NCI-H748 (cell line): Measurements from ENCODE around the gene KCNE1.
"Not testable (repeated sequence)": the region's sequence is repeated elsewhere in the genome, so short reads cannot be mapped to it uniquely, and the experiment has no call there.

Source experiments
- DNase-seq: peaks from one replicate; lab custom pipeline; 2025; ENCODE audit not compliant: unreplicated experiment; lab: John Stamatoyannopoulos, UW

Gene KCNE1

DNA sequence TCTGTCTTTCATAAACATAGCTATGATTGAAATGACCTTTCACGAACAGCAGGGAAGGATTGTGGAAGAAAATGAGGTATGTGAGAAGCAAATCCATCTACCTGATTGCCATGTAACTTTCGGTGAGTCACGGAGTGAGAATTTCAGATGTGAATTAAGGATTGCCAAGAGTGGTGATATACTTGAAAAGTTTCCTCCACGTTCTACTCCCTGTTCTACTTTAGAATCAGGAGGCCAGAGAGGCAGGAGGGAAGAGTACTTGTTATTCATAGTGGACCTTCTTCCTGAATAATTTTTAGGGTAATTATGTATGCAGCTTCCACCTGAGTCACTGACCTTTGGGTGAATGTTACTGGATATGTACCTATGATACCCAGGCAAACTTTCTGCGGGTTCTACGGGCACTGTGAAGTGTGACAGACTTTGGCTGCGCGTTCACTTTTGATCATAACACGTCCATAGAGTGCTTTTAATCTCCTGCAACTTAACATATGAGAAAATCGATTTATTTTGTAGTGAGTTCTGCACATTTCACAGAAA, 2.6 kb upstream of the KCNE1 start:
- no peak for DNase-seq

DNA sequence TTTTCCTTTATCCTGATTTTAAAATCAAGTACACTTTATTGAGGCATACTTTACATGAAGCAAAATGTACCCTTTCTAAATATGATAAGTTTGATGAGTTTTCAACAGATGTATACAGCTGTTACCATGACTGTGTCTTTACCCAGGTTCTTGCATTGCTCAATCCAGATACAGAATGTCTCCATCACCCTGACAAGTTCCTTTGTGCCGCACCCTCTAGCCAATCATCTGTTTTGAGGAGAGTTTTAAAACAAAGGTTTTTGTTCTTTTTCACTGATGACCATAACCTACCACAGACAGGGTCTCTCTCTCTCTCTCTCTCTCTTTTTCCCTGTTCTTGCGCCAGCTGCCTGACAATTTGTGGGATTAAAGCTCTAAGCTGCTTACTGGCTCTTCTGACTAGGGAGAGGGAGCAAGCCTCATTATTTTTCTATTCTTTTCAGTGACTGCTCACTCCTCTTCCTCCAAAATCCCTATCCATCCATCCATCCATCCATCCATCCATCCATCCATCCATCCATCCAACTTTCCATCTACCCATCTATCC, 1.2 kb upstream of the KCNE1 start:
- no peak for DNase-seq

DNA sequence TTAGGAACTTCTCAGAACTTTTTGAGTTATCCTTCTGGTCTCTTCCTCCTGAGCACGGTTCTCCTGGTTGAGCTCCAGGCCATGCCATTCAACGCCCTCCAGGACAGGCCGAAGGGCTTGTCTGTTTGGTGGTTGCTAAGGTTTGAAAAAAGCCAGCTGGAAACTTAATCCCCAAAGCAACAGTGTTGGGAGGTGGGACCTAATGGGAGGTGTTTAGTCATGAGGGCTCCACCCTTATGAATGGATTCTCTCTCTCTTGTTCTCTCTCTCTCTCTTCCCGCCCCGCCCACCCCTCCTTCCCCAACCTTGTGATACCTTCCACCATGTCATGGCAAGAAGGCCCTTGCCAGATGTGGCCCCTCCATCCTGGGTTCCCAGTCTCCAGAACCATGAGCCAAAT, 829 bp downstream of the KCNE1 start:
- peak; percentile 73 for DNase-seq

DNA sequence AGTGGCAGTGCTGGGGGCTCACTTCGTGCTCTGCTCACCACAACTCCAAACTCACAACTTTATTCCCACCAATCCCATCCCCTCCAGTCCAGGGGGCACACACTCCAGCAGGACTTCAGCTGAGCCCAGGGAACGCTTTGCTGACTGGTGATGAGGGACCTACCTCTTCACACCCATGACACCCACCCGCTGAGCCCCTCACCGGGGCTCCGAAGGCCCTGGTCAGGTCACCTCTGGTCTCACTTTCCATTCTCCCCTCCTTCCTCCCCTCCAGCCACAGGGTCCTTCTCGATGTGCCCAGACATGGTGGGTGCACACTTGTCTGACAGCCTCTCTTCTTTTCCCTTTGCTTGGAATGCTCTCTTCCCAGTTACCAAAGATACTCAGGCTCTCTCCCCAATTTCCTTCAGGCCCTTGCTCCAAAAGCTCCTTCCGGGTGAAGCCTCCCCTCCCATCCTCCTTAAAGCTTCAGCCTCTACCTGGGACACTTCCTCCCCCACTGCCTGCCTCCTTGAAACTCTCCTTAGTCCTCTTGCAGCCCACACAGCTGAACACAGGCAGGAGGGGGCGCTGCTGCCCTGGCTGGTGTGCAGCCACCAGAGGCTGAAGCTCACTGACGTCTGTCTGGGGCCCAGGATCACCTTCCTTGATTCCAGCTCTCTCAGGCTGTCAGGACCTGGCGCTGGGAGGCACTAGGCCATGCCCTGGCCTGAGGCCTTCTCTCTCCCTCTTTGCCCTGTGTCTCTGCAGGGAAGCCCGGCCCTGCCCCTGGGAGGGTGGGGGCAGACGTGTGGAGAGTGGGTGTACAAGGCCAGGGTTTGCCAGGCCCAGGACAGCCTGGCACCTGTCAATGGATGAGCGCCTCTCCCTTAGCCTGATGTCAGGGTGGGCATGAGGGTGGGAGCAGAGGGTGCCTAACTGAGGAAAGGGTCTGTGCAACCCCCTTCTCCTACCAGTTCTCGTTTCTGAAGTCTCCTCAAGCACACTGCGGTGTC, 1.6 kb downstream of the KCNE1 start:
- peak; percentile 81 for DNase-seq

DNA sequence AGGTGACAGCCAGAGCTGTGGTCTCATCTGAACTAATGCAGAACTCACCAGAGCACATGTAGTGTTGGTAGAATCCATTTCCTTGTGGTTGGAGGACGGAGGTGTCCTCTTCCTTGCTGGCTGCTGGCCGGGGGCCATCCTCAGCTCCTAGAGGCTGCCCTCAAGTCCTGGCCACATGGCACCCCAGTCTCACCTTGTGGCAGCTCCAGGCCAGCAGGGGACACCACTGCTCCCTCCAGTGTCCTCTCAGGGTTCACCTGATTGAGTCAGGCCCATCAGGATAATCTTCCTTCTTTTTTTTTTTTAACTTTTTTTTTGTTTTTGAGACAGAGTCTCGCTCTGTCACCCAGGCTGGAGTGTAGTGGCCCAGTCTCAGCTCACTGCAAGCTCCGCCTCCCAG, 2.9 kb downstream of the KCNE1 start:
- DNase-seq: no peak

DNA sequence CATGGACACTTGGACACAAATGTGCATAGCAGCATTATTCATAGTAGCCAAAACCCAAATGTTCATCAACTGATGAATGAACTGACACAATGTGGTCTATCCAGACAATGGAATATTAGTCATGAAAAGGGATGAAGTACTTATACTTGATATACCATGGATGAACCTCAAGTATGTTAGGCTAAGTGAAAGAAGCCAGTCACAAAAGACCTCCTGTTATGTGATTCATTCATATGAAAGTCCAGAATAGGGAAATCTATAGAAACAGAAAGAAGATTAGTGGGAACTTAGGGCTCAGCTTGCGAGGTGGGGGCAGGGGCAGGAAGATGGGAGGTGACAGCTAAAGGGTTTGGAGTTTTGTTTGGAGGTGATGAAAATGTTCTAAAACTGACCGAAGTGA, 7.4 kb downstream of the KCNE1 start:
- DNase-seq: no peak

DNA sequence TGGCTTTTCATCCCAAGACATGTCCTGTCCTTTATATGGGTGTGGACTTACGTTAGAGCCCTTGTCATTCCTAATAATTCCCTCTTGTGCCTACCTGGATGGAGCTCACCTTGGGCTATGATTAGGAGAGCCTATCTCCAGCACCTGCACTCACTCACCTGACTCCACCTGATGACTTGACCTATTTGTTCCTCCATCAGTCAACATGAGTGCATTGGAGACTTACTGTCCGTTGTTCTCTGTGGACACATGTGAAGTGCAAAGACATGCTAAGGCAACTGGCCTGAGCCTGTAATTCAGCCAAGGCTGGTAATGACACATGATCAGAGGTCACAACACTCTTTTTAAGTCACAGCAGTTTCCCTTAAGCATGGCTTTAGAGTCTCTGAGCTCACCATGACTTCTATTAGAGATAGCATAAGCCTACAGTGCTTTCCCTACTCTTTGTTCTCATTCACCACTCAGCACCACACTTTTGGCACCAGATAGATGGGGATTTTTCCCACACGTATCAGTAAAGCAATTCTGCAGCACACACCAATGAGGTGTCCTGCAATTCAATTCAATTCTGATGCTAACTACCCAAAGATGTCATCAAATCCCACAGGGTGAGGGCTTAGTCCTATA, 9.4 kb downstream of the KCNE1 start:
- no peak for DNase-seq

DNA sequence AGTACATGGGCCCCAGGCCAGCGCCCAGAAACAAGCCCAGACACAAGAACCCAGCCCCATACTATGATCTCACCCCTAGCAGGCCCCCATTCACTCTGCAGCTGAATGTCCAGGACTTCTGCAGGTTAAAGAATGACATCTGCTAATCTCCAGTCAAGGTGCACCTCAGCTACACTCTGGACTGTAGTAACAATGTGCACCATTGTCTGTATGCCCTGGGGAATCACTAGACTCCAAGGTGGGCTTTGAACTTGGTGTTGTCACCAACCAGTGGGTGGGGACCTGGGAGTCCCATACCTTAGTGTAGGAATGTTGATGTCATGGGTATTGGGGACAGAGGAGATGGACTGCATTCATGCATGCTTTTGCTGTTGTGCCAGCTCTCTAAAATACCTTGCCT, 10.3 kb downstream of the KCNE1 start:
- no peak for DNase-seq

DNA sequence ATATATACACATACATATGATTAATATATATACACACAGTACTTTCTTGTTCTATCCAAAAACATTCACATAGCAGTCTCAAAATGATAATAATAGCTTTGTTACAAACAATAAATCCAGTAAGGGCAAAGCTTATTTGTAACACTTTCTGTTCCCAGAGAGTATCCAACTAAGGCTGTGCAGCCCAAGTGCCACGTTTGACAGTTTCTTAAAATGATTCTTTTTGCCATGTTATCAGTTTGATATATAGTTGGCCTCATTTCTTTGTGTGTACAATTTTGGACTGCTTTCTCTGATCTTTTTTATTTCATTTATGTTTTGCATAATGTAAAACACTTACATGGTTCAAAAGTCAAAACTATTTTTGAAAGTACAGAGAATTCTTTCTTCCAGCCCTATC, 11.8 kb downstream of the KCNE1 start:
- no peak for DNase-seq

DNA sequence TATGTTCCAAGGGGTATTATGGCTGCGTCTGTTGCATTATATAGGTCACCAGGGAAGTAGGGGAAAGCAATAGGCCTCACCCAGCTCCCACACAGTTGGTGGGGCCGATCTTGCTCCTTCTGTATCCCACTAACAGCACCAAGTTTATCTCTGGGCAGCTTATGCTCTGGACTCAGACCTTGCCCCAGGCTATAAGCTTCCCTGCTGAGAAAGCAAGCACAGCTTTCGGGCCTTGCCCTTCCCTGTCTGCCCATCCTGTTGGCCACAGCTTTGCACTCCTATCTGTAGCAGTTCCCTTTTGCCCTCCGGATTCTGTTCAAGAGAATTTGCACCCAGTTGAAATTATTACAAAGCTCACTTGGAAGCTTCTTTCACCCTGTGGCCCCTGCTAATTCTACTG, 12.9 kb downstream of the KCNE1 start:
- peak; percentile 2 for DNase-seq

DNA sequence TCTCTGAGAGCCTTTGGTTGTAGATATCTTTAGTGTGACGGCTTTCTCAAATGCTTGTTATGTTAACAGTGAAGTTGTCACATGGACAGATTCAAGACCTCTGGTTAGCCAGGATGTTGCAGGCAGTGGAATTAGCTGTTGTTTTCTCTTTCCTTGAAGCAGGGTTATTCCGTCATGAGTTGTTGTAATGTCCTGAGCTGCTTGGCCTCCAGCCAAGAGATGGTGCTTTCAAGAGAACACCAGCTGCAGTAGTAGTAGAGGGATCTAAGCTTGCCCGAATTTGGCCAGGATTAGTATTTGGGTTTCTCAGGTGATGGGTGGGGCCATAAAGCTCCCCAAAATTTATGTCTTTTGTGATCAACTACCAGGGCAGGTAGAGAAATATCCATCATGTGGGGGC, 13.4 kb downstream of the KCNE1 start:
- peak; percentile 47 for DNase-seq

DNA sequence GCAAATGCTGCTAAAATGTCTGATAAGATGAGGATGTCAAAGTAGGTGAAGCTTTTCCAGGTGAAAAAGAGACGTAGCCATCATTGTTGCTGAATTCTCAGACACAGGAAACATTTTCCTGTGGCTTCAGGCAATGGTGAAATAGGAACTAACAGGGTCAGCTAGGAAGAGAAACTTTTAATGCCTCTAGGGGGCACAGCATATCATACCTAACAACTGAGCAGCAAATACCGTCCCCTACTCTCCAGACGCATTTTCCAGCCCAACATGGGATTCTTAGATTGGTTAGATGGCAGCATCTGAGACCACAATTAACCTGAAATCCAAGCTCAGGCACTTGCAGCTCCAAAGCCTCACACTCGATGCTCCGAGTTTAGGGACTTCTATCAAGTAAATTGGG, 28.2 kb downstream of the KCNE1 start:
- not testable (repeated sequence) for DNase-seq

DNA sequence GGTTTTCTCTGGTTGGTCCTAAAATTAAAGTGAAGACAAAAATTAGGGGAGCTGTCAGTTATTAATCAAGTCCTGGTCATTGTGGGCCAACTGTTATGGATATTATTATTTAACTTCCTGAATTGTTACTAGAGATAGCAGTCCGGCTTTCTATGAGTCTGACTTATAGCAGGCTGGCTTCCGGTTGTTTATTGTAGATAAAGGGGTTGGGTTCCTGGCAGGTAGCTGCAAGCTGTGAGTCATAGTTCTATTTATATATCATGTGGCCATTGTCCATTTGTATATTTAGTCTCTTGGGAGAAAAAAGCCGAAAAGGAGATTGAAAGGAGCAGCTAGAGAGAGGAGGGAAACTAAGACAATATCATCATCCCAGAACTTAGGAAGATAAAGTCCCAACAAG, 28.6 kb downstream of the KCNE1 start:
- not testable (repeated sequence) for DNase-seq

DNA sequence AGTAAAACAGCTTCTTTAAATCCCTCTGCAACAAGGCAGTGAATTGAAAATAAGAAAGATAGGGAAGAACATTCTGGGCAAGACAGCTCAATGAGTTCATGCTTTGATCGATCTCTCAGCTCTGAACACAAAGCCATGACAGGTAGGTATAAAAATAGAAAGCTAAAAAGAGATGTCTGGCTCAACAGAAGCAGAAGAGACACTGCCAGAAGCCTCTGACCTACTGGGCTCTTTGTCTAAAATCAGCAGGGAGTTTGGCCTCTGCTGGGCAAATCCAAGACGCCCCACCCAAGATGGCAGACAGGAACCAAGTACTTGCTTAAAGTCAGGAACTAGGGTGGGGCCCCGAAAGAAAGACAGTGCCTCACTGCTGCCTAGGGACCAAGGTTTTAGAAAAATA, 44.7 kb downstream of the KCNE1 start:
- DNase-seq: not testable (repeated sequence)

DNA sequence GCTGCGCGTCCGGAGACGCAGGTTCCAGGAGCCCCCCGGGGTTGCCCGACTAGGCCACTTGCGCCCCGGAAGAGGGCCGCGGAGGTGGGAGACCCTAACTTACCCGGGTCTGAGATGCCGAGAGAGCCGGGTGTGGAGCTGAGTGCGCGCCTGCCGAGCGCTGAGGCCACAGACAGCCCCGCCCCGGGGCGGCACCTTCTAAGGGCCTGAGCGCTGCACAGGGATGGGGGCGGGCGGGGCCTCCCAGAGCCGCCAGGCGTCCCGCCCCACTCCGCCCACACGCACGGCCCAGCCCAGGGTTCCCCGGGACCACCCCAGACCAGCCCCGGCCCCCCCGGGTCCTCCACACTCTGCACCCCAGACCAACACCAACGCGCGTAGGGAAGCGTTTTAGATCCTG, 52.6 kb downstream of the KCNE1 start:
- not testable (repeated sequence) for DNase-seq

DNA sequence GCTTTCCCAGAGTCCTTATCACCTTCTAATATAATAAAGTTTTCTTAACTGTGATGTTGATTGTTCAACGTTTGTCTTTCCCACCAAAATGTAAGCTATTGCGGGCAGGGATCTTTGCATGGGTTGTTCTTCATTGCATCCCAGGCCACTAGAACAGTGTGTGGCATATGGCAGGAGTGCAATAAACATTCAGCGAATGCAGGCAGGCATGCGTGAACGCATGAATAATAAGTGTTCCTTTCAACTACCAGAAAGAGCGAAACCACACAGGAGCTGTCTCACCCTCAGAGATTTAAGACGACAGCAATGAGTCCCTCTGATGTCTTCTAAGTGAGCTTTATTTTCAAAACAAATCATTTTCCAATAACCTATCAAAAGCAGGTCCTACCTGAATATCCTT, 53.7 kb downstream of the KCNE1 start:
- DNase-seq: not testable (repeated sequence)

DNA sequence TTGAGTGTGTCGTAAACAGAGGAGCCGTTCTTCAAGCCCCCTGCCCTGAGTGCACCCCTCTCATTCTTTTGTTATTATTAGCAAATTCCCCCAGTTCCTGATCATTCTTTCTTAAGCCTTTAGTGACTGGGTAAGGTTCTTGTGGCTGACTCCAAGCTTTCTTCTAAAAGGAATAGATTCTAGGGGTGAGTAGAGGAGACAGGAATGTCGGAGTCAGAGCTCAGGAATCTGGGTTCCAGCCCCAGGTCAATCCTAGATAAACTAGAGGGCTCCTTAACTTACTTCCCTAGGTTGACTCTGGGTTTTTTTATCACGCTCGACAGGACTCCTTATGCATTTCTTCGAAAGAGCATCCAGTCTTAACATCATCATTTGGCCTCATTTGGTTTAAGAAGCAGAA, 55.8 kb downstream of the KCNE1 start:
- not testable (repeated sequence) for DNase-seq

DNA sequence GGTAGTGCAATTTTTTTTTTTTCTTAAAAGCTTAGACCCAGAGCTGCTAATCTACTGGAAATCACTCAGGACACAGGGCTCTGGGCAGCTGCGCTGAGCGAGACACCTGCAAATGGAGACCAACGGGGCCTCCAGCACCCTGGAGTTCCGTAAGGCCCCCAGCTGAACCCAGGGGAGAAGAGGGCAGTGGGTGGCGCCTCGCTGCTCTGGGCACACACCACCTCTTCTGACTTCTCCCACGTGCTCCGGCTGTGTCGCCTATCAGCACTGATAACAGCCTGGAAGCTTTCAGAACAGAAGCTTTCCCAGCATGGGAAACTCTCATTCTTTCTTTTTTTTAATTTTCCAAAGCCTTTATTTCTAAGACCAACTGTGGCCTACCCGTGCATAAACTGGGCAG, 56.4 kb downstream of the KCNE1 start:
- DNase-seq: not testable (repeated sequence)

DNA sequence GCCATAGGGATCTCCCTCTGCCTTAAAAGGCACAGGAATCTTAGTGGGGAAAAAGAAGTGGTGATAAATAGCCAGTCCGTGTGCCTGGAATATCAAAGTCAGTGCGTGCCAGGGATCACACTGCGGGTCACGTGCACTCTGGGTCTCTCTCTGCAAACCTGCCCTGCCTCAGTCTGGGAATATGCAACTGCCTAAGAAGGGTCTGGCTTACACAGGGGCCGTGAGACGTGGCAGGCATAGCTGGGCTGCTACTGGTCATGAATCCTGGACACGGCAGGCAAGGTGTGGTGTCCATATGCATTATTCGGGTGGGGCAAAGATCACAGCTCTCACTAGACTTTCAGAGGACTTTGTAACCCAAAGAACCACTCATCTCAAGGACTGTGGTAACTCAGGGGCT, 65.0 kb downstream of the KCNE1 start:
- not testable (repeated sequence) for DNase-seq

DNA sequence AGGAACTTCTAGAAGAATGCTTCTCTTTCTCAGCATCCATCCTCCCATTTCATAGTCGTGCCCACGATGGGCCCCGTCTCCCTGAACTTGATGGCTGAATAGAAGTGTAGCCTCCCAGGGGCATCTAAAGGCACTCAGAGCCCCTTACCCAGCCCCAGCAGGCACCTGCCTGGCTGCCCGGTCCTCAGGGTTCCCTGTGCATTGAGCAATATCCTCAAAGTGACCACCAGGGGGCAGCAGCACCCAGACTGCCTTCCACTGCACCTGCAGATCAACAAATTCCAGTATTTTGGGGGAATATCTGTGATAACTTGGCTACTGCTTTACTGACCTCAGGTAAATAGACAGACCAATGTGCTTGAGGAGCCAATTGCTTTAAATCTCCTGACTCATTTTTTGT, 68.5 kb downstream of the KCNE1 start:
- DNase-seq: not testable (repeated sequence)

DNA sequence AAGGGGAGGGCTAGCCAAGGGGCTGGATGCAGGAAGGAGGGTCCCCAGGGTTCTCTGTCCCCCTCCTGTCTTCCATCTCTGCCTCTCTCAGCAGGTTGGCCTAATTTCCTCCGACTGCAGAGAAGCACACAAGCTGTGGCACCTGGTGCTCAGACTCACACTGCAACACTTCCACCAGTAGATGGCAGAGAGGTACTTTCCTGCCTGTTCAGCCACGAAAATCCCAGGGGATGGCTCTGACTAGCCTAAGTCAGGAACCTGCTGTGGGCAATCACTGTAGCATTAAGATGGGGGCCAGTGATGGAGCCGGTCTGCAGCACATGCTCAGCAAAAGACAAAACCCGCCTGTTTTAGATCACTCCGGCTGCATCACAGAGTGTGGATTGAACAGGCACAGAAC, 82.3 kb downstream of the KCNE1 start:
- not testable (repeated sequence) for DNase-seq

DNA sequence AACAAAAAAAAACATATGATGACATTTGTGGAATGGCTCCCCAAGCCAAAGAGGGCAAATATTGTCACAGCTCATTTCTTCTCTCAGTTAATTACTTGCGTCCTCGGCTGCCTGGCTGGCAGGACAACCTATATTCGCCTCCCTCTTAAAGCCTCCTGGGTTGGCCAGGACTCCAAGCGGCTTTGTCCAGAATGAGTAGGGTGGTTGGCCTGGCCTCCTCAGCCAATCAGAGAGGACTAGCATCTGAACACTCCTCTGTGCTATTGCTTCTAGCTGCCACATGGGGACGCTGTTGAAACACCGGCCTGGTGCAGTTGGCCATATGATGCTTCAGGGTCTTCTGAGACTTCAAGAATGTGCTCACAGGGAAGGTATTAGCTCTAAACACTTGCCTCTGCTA, 83.6 kb downstream of the KCNE1 start:
- DNase-seq: not testable (repeated sequence)
